PFSK-1 (cell line): Measurements from ENCODE around the gene ZNF112.

Source experiments
- FOXP2 ChIP-seq: optimal IDR thresholded peaks from 2 replicates; pipeline ENCODE3; 2011; ENCODE audit warnings: borderline replicate concordance, control low read depth, inconsistent platforms; ENCODE audit not compliant: insufficient read depth; ENCODE audit errors: extremely low read length, extremely low read depth
- POLR2AphosphoS5 ChIP-seq: IDR thresholded peaks from 2 replicates; pipeline ENCODE4 v1.6.1; 2012; ENCODE audit warnings: low read depth, mild to moderate bottlenecking, control low read depth, low read length, moderate library complexity
- REST ChIP-seq, 2 experiments: IDR thresholded peaks; 2 replicates each; pipeline versions ENCODE4 v1.6.1 to v1.8.0; 2011 to 2012; ENCODE audit warnings: low read depth in 2 of 2, low read length in 2 of 2, control low read depth in 1 of 2, inconsistent platforms in 1 of 2, mild to moderate bottlenecking in 1 of 2, moderate library complexity in 1 of 2; ENCODE audit not compliant: insufficient read depth in 1 of 2
- SIN3A ChIP-seq: IDR thresholded peaks from 2 replicates; pipeline ENCODE4 v1.6.1; 2012; ENCODE audit warnings: mild to moderate bottlenecking, low read length, moderate library complexity, borderline replicate concordance; ENCODE audit not compliant: insufficient read depth
- TAF1 ChIP-seq: IDR thresholded peaks from 2 replicates; pipeline ENCODE4 v1.6.1; 2012; ENCODE audit warnings: low read length, control low read depth, borderline replicate concordance; ENCODE audit not compliant: insufficient read depth

ZNF112 gene

DNA sequence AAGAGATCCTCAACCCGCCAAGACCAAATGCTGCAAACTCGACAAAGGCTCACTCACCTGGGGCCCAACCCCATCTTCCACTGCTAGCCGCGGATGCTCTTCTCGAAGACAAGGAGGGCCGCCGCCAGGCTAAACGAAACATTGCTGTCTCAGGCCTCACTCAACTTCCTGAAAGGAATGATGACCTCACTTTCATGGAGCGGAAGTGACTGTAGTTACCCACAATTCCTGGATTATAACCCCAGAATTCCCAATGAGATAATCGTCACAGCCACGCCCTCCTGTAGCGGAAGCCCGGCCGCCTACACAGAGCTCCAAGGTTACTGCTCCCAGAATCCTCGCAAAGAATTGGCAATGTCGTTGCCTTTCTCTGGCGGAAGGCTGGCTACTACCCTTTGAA is 10.5 kb upstream of the ZNF112 start:
- TF ChIP-seq TAF1 (no peak), FOXP2 (no peak), REST (IDR thresholded peaks at IDR 0.05; ENCODE audit: insufficient read depth in 1 of 2, low read depth in 2 of 2, low read length in 2 of 2) (no peak), POLR2AphosphoS5 (no peak), SIN3A (no peak)

DNA sequence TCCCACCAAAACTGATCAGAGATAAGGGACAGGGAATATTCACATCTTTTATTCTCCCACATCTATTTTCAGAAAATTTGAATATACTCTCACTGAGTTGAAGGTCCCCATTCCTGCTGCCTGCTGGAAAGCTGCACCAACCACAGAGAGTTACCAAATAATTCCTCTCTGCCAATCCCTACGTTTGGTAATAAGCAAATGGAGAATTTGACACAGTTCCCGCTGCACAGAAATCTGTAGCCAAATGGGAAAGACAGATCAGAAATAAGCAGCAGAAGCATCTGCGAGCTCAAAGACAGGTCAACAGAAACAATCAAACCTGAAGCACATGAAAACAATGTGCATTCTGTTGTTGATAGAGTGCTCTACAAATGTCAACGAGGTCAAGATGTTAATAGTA is 9.9 kb downstream of the ZNF112 start:
- TF ChIP-seq SIN3A = no peak
- TF ChIP-seq FOXP2 = no peak
- TF ChIP-seq REST (IDR thresholded peaks at IDR 0.05; ENCODE audit: insufficient read depth in 1 of 2, low read depth in 2 of 2, low read length in 2 of 2) = no peak
- TF ChIP-seq POLR2AphosphoS5 = no peak

DNA sequence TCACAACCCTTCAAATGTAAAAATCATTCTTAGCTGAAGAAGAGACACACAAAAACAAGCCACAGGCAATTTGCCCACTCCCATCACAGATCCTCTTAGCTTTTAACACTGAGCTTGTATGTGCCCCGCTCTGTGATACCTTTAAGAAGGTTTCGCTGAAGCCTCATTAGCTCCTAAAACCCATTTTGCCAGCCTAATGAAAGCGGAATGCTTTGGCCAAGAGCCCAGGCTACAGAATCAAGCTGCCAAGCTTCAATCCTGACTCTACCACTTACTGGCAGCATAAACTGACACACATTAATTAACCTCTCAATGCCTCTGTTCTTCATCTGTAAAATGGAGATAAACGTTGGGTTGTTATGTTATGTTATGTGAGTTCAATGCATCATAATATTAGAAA is 10.5 kb downstream of the ZNF112 start:
- TF ChIP-seq FOXP2 = no peak
- no peak for TF ChIP-seq REST (IDR thresholded peaks at IDR 0.05; ENCODE audit: insufficient read depth in 1 of 2, low read depth in 2 of 2, low read length in 2 of 2)
- TF ChIP-seq POLR2AphosphoS5 = no peak
- no peak for TF ChIP-seq TAF1
- TF ChIP-seq SIN3A = no peak

DNA sequence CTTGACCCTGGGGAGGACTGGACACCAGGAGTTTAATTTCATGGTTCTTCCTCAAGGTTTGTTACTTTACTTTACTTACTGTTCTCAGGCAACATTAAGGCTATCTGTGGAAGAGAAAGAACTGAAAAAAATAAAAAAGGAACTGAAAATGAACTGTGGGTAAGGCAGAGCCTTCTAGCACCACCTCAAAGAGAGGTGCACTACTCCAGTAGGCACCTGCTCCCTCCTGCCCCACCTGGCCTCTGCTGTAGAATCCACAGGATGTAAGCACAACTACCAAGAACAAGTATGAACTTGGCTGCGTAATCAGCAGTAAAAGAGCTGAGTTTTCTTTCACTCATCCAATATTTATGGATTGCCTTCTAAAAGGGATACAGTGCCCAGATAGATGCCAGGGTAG is 12.2 kb downstream of the ZNF112 start:
- TF ChIP-seq TAF1 = no peak
- TF ChIP-seq SIN3A = no peak
- no peak for TF ChIP-seq POLR2AphosphoS5
- TF ChIP-seq FOXP2 = no peak
- TF ChIP-seq REST (IDR thresholded peaks at IDR 0.05; ENCODE audit: insufficient read depth in 1 of 2, low read depth in 2 of 2, low read length in 2 of 2) = no peak

DNA sequence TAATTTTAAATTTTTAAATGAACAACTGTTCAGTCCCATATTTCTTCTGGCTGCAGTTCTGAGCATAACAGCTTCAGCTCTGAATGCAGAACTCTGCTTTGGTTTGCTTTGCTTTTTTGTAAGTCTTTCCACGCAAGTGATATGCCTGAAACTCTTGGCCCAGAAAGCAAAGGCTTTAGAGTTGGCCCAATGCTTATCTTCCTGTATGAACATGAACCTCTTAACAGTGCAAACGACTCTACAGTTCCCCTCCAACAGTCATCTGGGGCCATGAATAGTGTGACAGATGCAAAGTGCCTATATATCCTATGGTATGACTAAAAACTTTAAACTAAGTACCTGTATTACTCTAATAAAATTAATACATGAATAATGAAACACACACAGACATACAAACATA is 14.7 kb downstream of the ZNF112 start:
- TF ChIP-seq POLR2AphosphoS5 (no peak), TAF1 (no peak), REST (IDR thresholded peaks at IDR 0.05; ENCODE audit: insufficient read depth in 1 of 2, low read depth in 2 of 2, low read length in 2 of 2) (no peak), FOXP2 (no peak), SIN3A (no peak)
